ENCODE measurements around the gene STX3. TPM values are rescaled to one million over a fixed set of nuclear protein-coding genes. Genes with fewer than 3 reads are reported as not detected.

The STX3 gene
- total and polyA plus RNA-seq, 2 of the 13 experiments (the other 11 are each of a cell fraction or from before 2014, with no cell fraction given): 16.5 to 24.0 TPM

DNA sequence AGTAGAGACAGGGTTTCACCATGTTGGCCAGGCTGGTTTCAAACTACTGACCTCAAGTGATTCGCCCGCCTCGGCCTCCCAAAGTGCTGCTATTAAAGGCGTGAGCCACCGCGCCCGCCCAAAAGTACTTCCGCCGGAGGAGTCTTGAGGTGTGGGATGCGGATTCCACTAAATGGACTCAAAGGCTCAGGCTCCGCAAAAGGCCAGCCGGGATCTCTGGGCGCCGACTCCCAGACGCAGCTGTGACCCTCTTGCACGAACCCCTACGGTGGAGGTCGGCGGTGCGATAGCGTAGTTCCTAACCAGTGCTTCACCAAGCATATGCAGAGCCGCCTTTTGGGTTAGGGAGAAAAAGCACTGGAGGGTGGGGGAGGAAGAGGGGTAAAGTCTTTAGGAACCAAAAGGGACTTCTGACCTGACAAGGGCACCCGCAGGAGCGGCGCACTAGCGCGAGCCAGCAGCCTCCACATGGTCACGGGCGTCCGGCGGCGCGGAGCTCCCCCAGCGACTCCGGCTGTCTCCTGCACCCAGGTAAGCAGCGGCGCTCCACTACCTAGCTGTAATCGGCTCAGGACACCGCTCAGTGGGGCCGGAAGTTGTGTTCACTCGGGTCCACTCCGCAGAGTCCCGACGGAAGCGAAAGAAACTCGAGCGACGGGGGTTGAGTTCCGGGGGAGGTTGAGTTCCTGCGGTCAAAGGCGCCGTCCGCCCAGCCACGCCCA is 55.2 kb downstream of the STX3 start, which contains the start of gene MRPL16 (continued):
- TF ChIP-seq ZMYM4 (CRISPR knock-in tag; IDR thresholded peaks at IDR 0.05): peak; percentile 97
- TF ChIP-seq ZNF737 (CRISPR knock-in tag; IDR thresholded peaks at IDR 0.05; ENCODE audit: borderline replicate concordance): peak; percentile 76; the same call in 1 of the 2 replicates
- peak; percentile 80; the same call in 1 of the 2 replicates for TF ChIP-seq KDM4B (CRISPR knock-in tag; IDR thresholded peaks at IDR 0.05)
- TF ChIP-seq TBL1XR1 (IDR thresholded peaks at IDR 0.05; ENCODE audit: borderline replicate concordance, low read length, partially characterized antibody): peak; percentile 85
- 0 out of 2 replicates have a peak, but pooled peaks have one; percentile 34 for TF ChIP-seq RFX3 (CRISPR knock-in tag; IDR thresholded peaks at IDR 0.05)
- TF ChIP-seq, protein P1, sequence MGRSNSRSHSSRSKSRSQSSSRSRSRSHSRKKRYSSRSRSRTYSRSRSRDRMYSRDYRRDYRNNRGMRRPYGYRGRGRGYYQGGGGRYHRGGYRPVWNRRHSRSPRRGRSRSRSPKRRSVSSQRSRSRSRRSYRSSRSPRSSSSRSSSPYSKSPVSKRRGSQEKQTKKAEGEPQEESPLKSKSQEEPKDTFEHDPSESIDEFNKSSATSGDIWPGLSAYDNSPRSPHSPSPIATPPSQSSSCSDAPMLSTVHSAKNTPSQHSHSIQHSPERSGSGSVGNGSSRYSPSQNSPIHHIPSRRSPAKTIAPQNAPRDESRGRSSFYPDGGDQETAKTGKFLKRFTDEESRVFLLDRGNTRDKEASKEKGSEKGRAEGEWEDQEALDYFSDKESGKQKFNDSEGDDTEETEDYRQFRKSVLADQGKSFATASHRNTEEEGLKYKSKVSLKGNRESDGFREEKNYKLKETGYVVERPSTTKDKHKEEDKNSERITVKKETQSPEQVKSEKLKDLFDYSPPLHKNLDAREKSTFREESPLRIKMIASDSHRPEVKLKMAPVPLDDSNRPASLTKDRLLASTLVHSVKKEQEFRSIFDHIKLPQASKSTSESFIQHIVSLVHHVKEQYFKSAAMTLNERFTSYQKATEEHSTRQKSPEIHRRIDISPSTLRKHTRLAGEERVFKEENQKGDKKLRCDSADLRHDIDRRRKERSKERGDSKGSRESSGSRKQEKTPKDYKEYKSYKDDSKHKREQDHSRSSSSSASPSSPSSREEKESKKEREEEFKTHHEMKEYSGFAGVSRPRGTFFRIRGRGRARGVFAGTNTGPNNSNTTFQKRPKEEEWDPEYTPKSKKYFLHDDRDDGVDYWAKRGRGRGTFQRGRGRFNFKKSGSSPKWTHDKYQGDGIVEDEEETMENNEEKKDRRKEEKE (IDR thresholded peaks at IDR 0.05): no peak
- TF ChIP-seq SIN3B (IDR thresholded peaks at IDR 0.05; ENCODE audit: low read length): peak; percentile 75; the same call in 1 of the 2 replicates
- TF ChIP-seq JUND (CRISPR knock-in tag; IDR thresholded peaks at IDR 0.05): 0 out of 2 replicates have a peak, but pooled peaks have one; percentile 23
- TF ChIP-seq TAF1 (CRISPR knock-in tag; IDR thresholded peaks at IDR 0.05): peak; percentile 94
- peak; percentile 70 for TF ChIP-seq ZSCAN25 (CRISPR knock-in tag; IDR thresholded peaks at IDR 0.05)
- TF ChIP-seq ZNF124 (CRISPR knock-in tag; IDR thresholded peaks at IDR 0.05): peak; percentile 74; the same call in 1 of the 2 replicates
- no peak for TF ChIP-seq MATR3 (CRISPR knock-in tag; IDR thresholded peaks at IDR 0.05)
- TF ChIP-seq MED13 (CRISPR knock-in tag; IDR thresholded peaks at IDR 0.05): no peak
- TF ChIP-seq, protein P2, sequence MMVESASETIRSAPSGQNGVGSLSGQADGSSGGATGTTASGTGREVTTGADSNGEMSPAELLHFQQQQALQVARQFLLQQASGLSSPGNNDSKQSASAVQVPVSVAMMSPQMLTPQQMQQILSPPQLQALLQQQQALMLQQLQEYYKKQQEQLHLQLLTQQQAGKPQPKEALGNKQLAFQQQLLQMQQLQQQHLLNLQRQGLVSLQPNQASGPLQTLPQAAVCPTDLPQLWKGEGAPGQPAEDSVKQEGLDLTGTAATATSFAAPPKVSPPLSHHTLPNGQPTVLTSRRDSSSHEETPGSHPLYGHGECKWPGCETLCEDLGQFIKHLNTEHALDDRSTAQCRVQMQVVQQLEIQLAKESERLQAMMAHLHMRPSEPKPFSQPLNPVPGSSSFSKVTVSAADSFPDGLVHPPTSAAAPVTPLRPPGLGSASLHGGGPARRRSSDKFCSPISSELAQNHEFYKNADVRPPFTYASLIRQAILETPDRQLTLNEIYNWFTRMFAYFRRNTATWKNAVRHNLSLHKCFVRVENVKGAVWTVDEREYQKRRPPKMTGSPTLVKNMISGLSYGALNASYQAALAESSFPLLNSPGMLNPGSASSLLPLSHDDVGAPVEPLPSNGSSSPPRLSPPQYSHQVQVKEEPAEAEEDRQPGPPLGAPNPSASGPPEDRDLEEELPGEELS (CRISPR knock-in tag; IDR thresholded peaks at IDR 0.05): peak; percentile 26; the same call in 1 of the 2 replicates
- peak; percentile 84; the same call in 1 of the 2 replicates for TF ChIP-seq WIZ (CRISPR knock-in tag; IDR thresholded peaks at IDR 0.05)
- TF ChIP-seq SP140L (CRISPR knock-in tag; IDR thresholded peaks at IDR 0.05; ENCODE audit: borderline replicate concordance): 0 out of 2 replicates have a peak, but pooled peaks have one; percentile 36
- TF ChIP-seq ZNF460 (CRISPR knock-in tag; IDR thresholded peaks at IDR 0.05; ENCODE audit: borderline replicate concordance): no peak; the same call in 1 of the 2 replicates
- TF ChIP-seq NCOR1 (IDR thresholded peaks at IDR 0.05; ENCODE audit: borderline replicate concordance, low read length): no peak
- no peak for TF ChIP-seq ATF7-NPFF (CRISPR knock-in tag; IDR thresholded peaks at IDR 0.05; ENCODE audit: low read depth)
- TF ChIP-seq PAF1 (CRISPR knock-in tag; IDR thresholded peaks at IDR 0.05): no peak
- TF ChIP-seq, protein P3, sequence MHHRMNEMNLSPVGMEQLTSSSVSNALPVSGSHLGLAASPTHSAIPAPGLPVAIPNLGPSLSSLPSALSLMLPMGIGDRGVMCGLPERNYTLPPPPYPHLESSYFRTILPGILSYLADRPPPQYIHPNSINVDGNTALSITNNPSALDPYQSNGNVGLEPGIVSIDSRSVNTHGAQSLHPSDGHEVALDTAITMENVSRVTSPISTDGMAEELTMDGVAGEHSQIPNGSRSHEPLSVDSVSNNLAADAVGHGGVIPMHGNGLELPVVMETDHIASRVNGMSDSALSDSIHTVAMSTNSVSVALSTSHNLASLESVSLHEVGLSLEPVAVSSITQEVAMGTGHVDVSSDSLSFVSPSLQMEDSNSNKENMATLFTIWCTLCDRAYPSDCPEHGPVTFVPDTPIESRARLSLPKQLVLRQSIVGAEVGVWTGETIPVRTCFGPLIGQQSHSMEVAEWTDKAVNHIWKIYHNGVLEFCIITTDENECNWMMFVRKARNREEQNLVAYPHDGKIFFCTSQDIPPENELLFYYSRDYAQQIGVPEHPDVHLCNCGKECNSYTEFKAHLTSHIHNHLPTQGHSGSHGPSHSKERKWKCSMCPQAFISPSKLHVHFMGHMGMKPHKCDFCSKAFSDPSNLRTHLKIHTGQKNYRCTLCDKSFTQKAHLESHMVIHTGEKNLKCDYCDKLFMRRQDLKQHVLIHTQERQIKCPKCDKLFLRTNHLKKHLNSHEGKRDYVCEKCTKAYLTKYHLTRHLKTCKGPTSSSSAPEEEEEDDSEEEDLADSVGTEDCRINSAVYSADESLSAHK (CRISPR knock-in tag; IDR thresholded peaks at IDR 0.05; ENCODE audit: borderline replicate concordance): no peak
- TF ChIP-seq KAT7 (CRISPR knock-in tag; IDR thresholded peaks at IDR 0.05; ENCODE audit: borderline replicate concordance): peak; percentile 88
- peak; percentile 81 for TF ChIP-seq YY1 (IDR thresholded peaks at IDR 0.05; ENCODE audit: insufficient read depth, insufficient replicate concordance, low read depth, low read length)
- TF ChIP-seq MYC (CRISPR knock-in tag; IDR thresholded peaks at IDR 0.05; ENCODE audit: borderline replicate concordance): peak; percentile 96
